GM12878 (cell line): ENCODE measurements around the gene SDCCAG8. TPM values are rescaled to one million over a fixed set of nuclear protein-coding genes. Genes with fewer than 3 reads are reported as not detected.

Experiments
- ATAC-seq: fragments of 200-7000 bp; cut with Tn5 transposase; 3 replicates; pipeline ENCODE4 v1.9.1; 2020; ENCODE audit warnings: mild to moderate bottlenecking, moderate library complexity
- BruUV-seq: library from RNA; stranded (reverse); fragments of 400-500 nt; replicated peaks from 2 replicates; lab custom pipeline; 2021; lab: Mats Ljungman, UMichigan
- CTCF ChIA-PET: fragments of 300-600 bp; sonication (Branson Sonifier 250); formaldehyde crosslinking; extraction: SDS; loops from one replicate; lab custom pipeline; 2021; ENCODE audit warnings: inconsistent platforms; lab: Yijun Ruan, JAX
- POLR2A ChIA-PET: fragments of 350-600 bp; formaldehyde crosslinking; extraction: SDS; loops from one replicate; lab custom pipeline; 2021; ENCODE audit warnings: inconsistent platforms; lab: Charles Lee
- RAD21 ChIA-PET: fragments of 300-600 bp; sonication (Branson Sonifier 250); formaldehyde crosslinking; loops from one replicate; lab custom pipeline; 2023; ENCODE audit warnings: antibody characterized with exemption; ENCODE audit not compliant: unreplicated experiment; lab: Charles Lee
- SMC1A ChIA-PET: fragments of 300-600 bp; sonication (Branson Sonifier 250); formaldehyde crosslinking; loops from one replicate; lab custom pipeline; 2023; ENCODE audit not compliant: unreplicated experiment, uncharacterized antibody; lab: Charles Lee
- DNase-seq: peaks from one replicate; pipeline ENCODE4 v3.0.0-alpha.2; 2011; ENCODE audit warnings: low read depth, low spot score
- FAIRE-seq: peaks from 3 replicates; lab custom pipeline; 2011; peaks lifted over from hg19 to GRCh38; lab: Jason Lieb, UNC
- H2AFZ ChIP-seq: 2 replicates; pipeline ENCODE4 v1.6.0; 2011; ENCODE audit warnings: low read depth, low read length, control low read depth; ENCODE audit not compliant: control insufficient read depth
- H3K27ac ChIP-seq: 2 replicates; pipeline ENCODE4 v1.5.1; 2011; ENCODE audit warnings: control low read depth; ENCODE audit not compliant: control insufficient read depth, insufficient read depth
- H3K27me3 ChIP-seq, 2 experiments: replicated peaks in 1 of 2; 2 replicates each; pipeline versions ENCODE4 v1.6.0 to v1.6.1; 2011; ENCODE audit warnings: low read length in 1 of 2; ENCODE audit not compliant: control insufficient read depth in 2 of 2, insufficient read depth in 2 of 2
- H3K36me3 ChIP-seq, 2 experiments: 2 replicates each; pipeline ENCODE4 v1.5.1; 2011; ENCODE audit warnings: low read length in 1 of 2; ENCODE audit not compliant: control insufficient read depth in 2 of 2, insufficient read depth in 2 of 2
- H3K4me1 ChIP-seq: 2 replicates; pipeline ENCODE4 v1.6.1; 2011; ENCODE audit warnings: mild to moderate bottlenecking, low read length, moderate library complexity, mixed read lengths; ENCODE audit not compliant: control insufficient read depth, insufficient read depth
- H3K4me2 ChIP-seq: 2 replicates; pipeline ENCODE4 v1.6.0; 2011; ENCODE audit warnings: control low read depth; ENCODE audit not compliant: control insufficient read depth, insufficient read depth
- H3K4me3 ChIP-seq: fragments of 200-600 bp; sonication (generic); 2 replicates; pipeline ENCODE4 v1.5.1; 2016
- H3K79me2 ChIP-seq: 2 replicates; pipeline ENCODE4 v1.6.0; 2011; ENCODE audit warnings: low read length; ENCODE audit not compliant: control insufficient read depth, insufficient read depth
- H3K9ac ChIP-seq: 2 replicates; pipeline ENCODE4 v1.8.0; 2011; ENCODE audit warnings: low read length, control low read depth, mixed read lengths; ENCODE audit not compliant: control insufficient read depth, insufficient read depth
- H3K9me3 ChIP-seq: replicated peaks from 3 replicates; pipeline ENCODE4 v1.5.1; 2011; ENCODE audit warnings: mild to moderate bottlenecking, low read length; ENCODE audit not compliant: control insufficient read depth, insufficient read depth
- H4K20me1 ChIP-seq: 2 replicates; pipeline ENCODE4 v1.6.0; 2011; ENCODE audit not compliant: control insufficient read depth, insufficient read depth
- BACH1 ChIP-seq: fragments of 450-650 bp; IDR thresholded peaks from 2 replicates; pipeline ENCODE4 v1.6.1; 2017; ENCODE audit warnings: mild to moderate bottlenecking, borderline replicate concordance
- CREB1 ChIP-seq: IDR thresholded peaks from 2 replicates; pipeline ENCODE4 v1.6.1; 2012; ENCODE audit warnings: low read depth, mild to moderate bottlenecking, inconsistent platforms
- CREM ChIP-seq: IDR thresholded peaks from 2 replicates; pipeline ENCODE4 v1.6.1; 2014; ENCODE audit warnings: antibody characterized with exemption, low read depth
- ELK1 ChIP-seq: IDR thresholded peaks from 2 replicates; pipeline ENCODE4 v1.6.1; 2012; ENCODE audit warnings: low read depth, low read length, improper control_type of control experiment
- EZH2 ChIP-seq: IDR thresholded peaks from 2 replicates; pipeline ENCODE4 v1.6.1; 2012; ENCODE audit warnings: low read depth, mild to moderate bottlenecking, control low read depth, inconsistent platforms, low read length, borderline replicate concordance; ENCODE audit not compliant: control insufficient read depth
- HCFC1 ChIP-seq: fragments of 150-350 bp; IDR thresholded peaks from 2 replicates; pipeline ENCODE4 v1.6.1; 2014; ENCODE audit warnings: low read length
- POU2F2 ChIP-seq: IDR thresholded peaks from 3 replicates; pipeline ENCODE4 v1.6.1; 2011; ENCODE audit warnings: low read depth, mild to moderate bottlenecking, low read length, borderline replicate concordance
- RB1 ChIP-seq: fragments of 450-650 bp; formaldehyde crosslinking; IDR thresholded peaks from 2 replicates; pipeline ENCODE4 v1.6.1; 2017; ENCODE audit warnings: mild to moderate bottlenecking, borderline replicate concordance
- RUNX3 ChIP-seq: IDR thresholded peaks from 2 replicates; pipeline ENCODE4 v1.6.1; 2012; ENCODE audit warnings: low read length, inconsistent platforms
- SREBF2 ChIP-seq: IDR thresholded peaks from 2 replicates; pipeline ENCODE4 v1.6.1; 2012; ENCODE audit warnings: mild to moderate bottlenecking, low read length
- TARDBP ChIP-seq: IDR thresholded peaks from 2 replicates; pipeline ENCODE4 v1.6.1; 2016; ENCODE audit warnings: borderline replicate concordance
- YBX1 ChIP-seq: fragments of 450-650 bp; IDR thresholded peaks from 2 replicates; pipeline ENCODE4 v1.6.1; 2016; ENCODE audit warnings: antibody characterized with exemption
- ZNF24 ChIP-seq: fragments of 450-650 bp; IDR thresholded peaks from 2 replicates; pipeline ENCODE4 v1.6.1; 2017; ENCODE audit warnings: antibody characterized with exemption, mild to moderate bottlenecking
- WGBS: methylation state at CpG from one replicate; pipeline ENCODE4 v1.1.6; 2016; ENCODE audit warnings: low lambda C conversion rate; ENCODE audit not compliant: insufficient replicate concordance, insufficient coverage; ENCODE audit errors: missing lambda C conversion rate; 5-methylcytosine and 5-hydroxymethylcytosine counted together
- in situ Hi-C: fragments of 300-500 bp; cut with MboI; formaldehyde crosslinking; loops from 9 replicates; pipeline ENCODE4 v1.14.3; 2018; ENCODE audit warnings: mixed read lengths
- intact Hi-C: fragments of 100-400 bp; cut with micrococcal nuclease; formaldehyde crosslinking; loops from one replicate; pipeline ENCODE4 v1.14.2; 2022; ENCODE audit not compliant: unreplicated experiment
- polyA plus RNA-seq, 11 experiments: library from polyadenylated mRNA; depleted of rRNA in 4 of 11; unstranded in 6 of 11; stranded (reverse) in 5 of 11; fragments of >200 nt; fragmentation: Nextera tagmentation in 4 of 11; fragmentation: Illumina TruSeq in 1 of 11; extraction: Ambion mirVana in 4 of 11; extraction: Trizol in 1 of 11; gene quantifications; 1 replicate in 1 of 11; 2 replicates in 10 of 11; pipeline versions ENCODE4 v1.2.1 to v1.2.3, GENCODE V29; 2011 to 2016; ENCODE audit warnings: inconsistent platforms in 2 of 11, missing spikeins in 2 of 11, low read depth in 1 of 11
- total RNA-seq, 4 experiments: library from RNA; depleted of rRNA in 3 of 4; stranded (reverse); fragments of >200 nt in 3 of 4; fragmentation: Illumina TruSeq in 1 of 4; extraction: Trizol in 1 of 4; gene quantifications; 2 replicates each; pipeline versions ENCODE4 v1.2.1 to v1.2.3, GENCODE V29; 2013 to 2021
- TF ChIP-seq, protein P1 (sequence below): fragments of 450-650 bp; formaldehyde crosslinking; IDR thresholded peaks from 2 replicates; pipeline ENCODE4 v1.4.0; 2022; ENCODE audit warnings: mild to moderate bottlenecking, moderate library complexity

Gene SDCCAG8
- total and polyA plus RNA-seq, 10 of the 15 experiments (the other 5 are each of a cell fraction or from before 2014, with no cell fraction given) = 15.0 to 25.6 (median 20.6) TPM

DNA sequence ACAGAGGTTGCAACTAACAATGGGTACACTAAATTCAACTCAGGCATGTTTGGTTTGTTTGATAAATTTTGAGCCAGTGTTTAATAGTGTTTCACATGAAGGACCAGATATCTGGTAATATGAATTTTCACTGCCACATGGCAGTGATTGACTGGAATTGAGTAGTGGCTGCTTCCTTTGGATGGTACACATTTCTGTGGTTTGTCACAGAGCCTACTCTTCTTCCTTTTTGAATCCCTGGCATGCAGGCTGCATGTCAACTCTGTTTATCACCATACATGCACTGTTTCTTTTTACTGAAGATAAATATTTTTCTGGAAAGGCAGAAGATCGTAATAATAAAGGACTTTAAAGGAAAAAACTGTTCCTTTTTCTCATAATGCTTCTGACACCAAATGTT is 35.5 kb downstream of the SDCCAG8 start:
- POLR2A ChIA-PET = no interaction called here
- BruUV-seq = no TSS peak
- FAIRE-seq (no peak), DNase-seq (no peak), ATAC-seq (no peak)
- no peak overlapping the region for H2AFZ ChIP-seq
- peaks cover 1% of the 10 kb centered on the region for H3K9me3 ChIP-seq
- TF ChIP-seq RB1 (no peak), RUNX3 (no peak), POU2F2 (no peak), TARDBP (no peak), SREBF2 (no peak), HCFC1 (no peak), YBX1 (no peak), CREM (no peak)
- H3K27ac ChIP-seq = no peak overlapping the region
- H3K79me2 ChIP-seq = no peaks in the 10 kb centered on the region
- SMC1A ChIA-PET = no interaction called here
- no peak overlapping the region for H3K4me2 ChIP-seq
- H3K27me3 ChIP-seq = no peaks in the 10 kb centered on the region
- intact Hi-C loops = no loop called here
- in situ Hi-C loops = no loop called here
- no peak overlapping the region for H3K4me3 ChIP-seq
- RAD21 ChIA-PET = no interaction called here
- H3K4me1 ChIP-seq = peaks cover 12% of the 10 kb centered on the region
- no peaks in the 10 kb centered on the region for H4K20me1 ChIP-seq
- no peak overlapping the region for H3K9ac ChIP-seq
- 95% methylated on average over 1 of the region's 1 CpG for WGBS
- CTCF ChIA-PET = no interaction called here
- H3K36me3 ChIP-seq = peaks cover 0 to 3% of the 10 kb centered on the region in 2 experiments; a peak in 1 of 4 replicates

- H3K9ac ChIP-seq = no peak overlapping the region
- H3K27ac ChIP-seq = no peak overlapping the region
- H4K20me1 ChIP-seq = no peaks in the 10 kb centered on the region
- FAIRE-seq = no peak
- ChIA-PET RAD21 (no interaction called here), SMC1A (no interaction called here), CTCF (no interaction called here), POLR2A (no interaction called here)
- no peaks in the 10 kb centered on the region for H3K27me3 ChIP-seq
- no peaks in the 10 kb centered on the region for H3K79me2 ChIP-seq
- in situ Hi-C loops = no loop called here
- no peak overlapping the region for H2AFZ ChIP-seq
- 96% methylated on average over 5 of the region's 5 CpGs for WGBS
- no peak for DNase-seq
- no peak overlapping the region for H3K4me2 ChIP-seq
- no peak for ATAC-seq
- intact Hi-C loops = no loop called here
- peaks cover 1% of the 10 kb centered on the region for H3K9me3 ChIP-seq
- H3K4me3 ChIP-seq = no peak overlapping the region
- no peaks in the 10 kb centered on the region for H3K36me3 ChIP-seq
- no TSS peak for BruUV-seq
- H3K4me1 ChIP-seq = peaks cover 6% of the 10 kb centered on the region
- TF ChIP-seq CREB1 (no peak), ZNF24 (no peak), EZH2 (no peak), BACH1 (no peak), ELK1 (no peak)
- TF ChIP-seq, protein P1, sequence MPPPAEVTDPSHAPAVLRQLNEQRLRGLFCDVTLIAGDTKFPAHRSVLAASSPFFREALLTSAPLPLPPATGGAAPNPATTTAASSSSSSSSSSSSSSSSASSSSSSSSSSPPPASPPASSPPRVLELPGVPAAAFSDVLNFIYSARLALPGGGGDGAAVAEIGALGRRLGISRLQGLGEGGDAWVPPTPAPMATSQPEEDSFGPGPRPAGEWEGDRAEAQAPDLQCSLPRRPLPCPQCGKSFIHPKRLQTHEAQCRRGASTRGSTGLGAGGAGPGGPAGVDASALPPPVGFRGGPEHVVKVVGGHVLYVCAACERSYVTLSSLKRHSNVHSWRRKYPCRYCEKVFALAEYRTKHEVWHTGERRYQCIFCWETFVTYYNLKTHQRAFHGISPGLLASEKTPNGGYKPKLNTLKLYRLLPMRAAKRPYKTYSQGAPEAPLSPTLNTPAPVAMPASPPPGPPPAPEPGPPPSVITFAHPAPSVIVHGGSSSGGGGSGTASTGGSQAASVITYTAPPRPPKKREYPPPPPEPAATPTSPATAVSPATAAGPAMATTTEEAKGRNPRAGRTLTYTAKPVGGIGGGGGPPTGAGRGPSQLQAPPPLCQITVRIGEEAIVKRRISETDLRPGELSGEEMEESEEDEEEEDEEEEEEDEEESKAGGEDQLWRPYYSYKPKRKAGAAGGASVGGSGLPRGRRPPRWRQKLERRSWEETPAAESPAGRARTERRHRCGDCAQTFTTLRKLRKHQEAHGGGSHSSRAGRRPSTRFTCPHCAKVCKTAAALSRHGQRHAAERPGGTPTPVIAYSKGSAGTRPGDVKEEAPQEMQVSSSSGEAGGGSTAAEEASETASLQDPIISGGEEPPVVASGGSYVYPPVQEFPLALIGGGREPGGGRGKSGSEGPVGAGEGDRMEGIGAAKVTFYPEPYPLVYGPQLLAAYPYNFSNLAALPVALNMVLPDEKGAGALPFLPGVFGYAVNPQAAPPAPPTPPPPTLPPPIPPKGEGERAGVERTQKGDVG (CRISPR knock-in tag) = no peak
Observed at GRCh38 chr1:243292117-243292516, 36.3 kb downstream of the SDCCAG8 start.
